IMR-90 (cell line): Measurements from ENCODE around the gene SOS1. TPM values are rescaled to one million over a fixed set of nuclear protein-coding genes. Genes with fewer than 3 reads are reported as not detected.

Experiments
- ATAC-seq: fragments of 200-7000 bp; cut with Tn5 transposase; 2 replicates; pipeline ENCODE4 v1.9.1; 2020; ENCODE audit warnings: low read depth, mild to moderate bottlenecking, moderate library complexity
- BruUV-seq: library from RNA; stranded (reverse); fragments of 400-500 nt; replicated peaks from 2 replicates; lab custom pipeline; 2021; lab: Mats Ljungman, UMichigan
- CTCF ChIA-PET: fragments of 300-600 bp; formaldehyde crosslinking; extraction: SDS; loops from one replicate; lab custom pipeline; 2021; ENCODE audit warnings: antibody characterized with exemption; lab: Yijun Ruan, JAX
- POLR2A ChIA-PET: fragments of 300-600 bp; sonication (Branson Sonifier 250); formaldehyde crosslinking; loops from one replicate; lab custom pipeline; 2022; ENCODE audit warnings: antibody characterized with exemption; ENCODE audit not compliant: unreplicated experiment; lab: Charles Lee
- DNase-seq: peaks from one replicate; pipeline ENCODE4 v3.0.0; 2013
- H2AFZ ChIP-seq: replicated peaks from 2 replicates; pipeline ENCODE3; 2013; ENCODE audit warnings: low read length, mild to moderate bottlenecking; ENCODE audit not compliant: poor library complexity
- H2AK5ac ChIP-seq: 2 replicates; pipeline ENCODE4 v1.6.1; 2013; ENCODE audit warnings: low read depth, low read length, inconsistent platforms
- H2AK9ac ChIP-seq: replicated peaks from 2 replicates; pipeline ENCODE3; 2013; ENCODE audit warnings: mild to moderate bottlenecking, low read depth, low read length, moderate library complexity; ENCODE audit not compliant: poor library complexity
- H2BK120ac ChIP-seq: 2 replicates; pipeline ENCODE4 v1.6.1; 2013; ENCODE audit warnings: low read depth, low read length, inconsistent platforms
- H2BK15ac ChIP-seq: 3 replicates; pipeline ENCODE4 v1.6.1; 2013; ENCODE audit warnings: low read depth, low read length, inconsistent platforms
- H2BK20ac ChIP-seq: 2 replicates; pipeline ENCODE4 v1.6.1; 2013; ENCODE audit warnings: low read depth, mild to moderate bottlenecking, inconsistent platforms, low read length, moderate library complexity
- H2BK5ac ChIP-seq: 2 replicates; pipeline ENCODE4 v1.6.1; 2013; ENCODE audit warnings: mild to moderate bottlenecking, low read depth, low read length, inconsistent platforms; ENCODE audit not compliant: poor library complexity, severe bottlenecking
- H3K14ac ChIP-seq: replicated peaks from 2 replicates; pipeline ENCODE4 v1.6.1; 2013; ENCODE audit warnings: low read depth, low read length, inconsistent platforms
- H3K18ac ChIP-seq: 2 replicates; pipeline ENCODE4 v1.6.1; 2013; ENCODE audit warnings: low read depth, low read length, control low read depth
- H3K23ac ChIP-seq: 2 replicates; pipeline ENCODE4 v1.6.1; 2013; ENCODE audit warnings: low read depth, low read length, inconsistent platforms
- H3K27ac ChIP-seq: 2 replicates; pipeline ENCODE4 v1.5.1; 2013; ENCODE audit warnings: mild to moderate bottlenecking, control low read depth, low read length; ENCODE audit not compliant: insufficient read depth
- H3K27me3 ChIP-seq: 2 replicates; pipeline ENCODE4 v1.6.1; 2013; ENCODE audit warnings: low read length; ENCODE audit not compliant: control insufficient read depth, insufficient read depth
- H3K36me3 ChIP-seq: 2 replicates; pipeline ENCODE4 v1.6.1; 2013; ENCODE audit warnings: low read length, mixed read lengths; ENCODE audit not compliant: control insufficient read depth, insufficient read depth
- H3K4ac ChIP-seq: 2 replicates; pipeline ENCODE4 v1.6.1; 2013; ENCODE audit warnings: low read depth, low read length, inconsistent platforms
- H3K4me1 ChIP-seq: 2 replicates; pipeline ENCODE4 v1.6.1; 2013; ENCODE audit warnings: low read length, mixed read lengths; ENCODE audit not compliant: control insufficient read depth, insufficient read depth
- H3K4me2 ChIP-seq: 2 replicates; pipeline ENCODE4 v1.6.1; 2013; ENCODE audit warnings: low read depth, mild to moderate bottlenecking, control low read depth, low read length, moderate library complexity
- H3K4me3 ChIP-seq: 2 replicates; pipeline ENCODE4 v1.5.1; 2013; ENCODE audit warnings: low read depth, mild to moderate bottlenecking, control low read depth, low read length, moderate library complexity; ENCODE audit not compliant: insufficient read depth
- H3K56ac ChIP-seq: 2 replicates; pipeline ENCODE4 v1.6.1; 2013; ENCODE audit warnings: low read length, inconsistent platforms; ENCODE audit not compliant: insufficient read depth; ENCODE audit errors: extremely low read depth
- H3K79me1 ChIP-seq, 2 experiments: 2 replicates each; pipeline ENCODE4 v1.6.1; 2013; ENCODE audit warnings: low read length in 2 of 2, inconsistent platforms in 1 of 2, low read depth in 1 of 2
- H3K9ac ChIP-seq: 2 replicates; pipeline ENCODE4 v1.6.1; 2013; ENCODE audit warnings: low read depth, low read length, control low read depth
- H3K9me1 ChIP-seq: 2 replicates; pipeline ENCODE4 v1.6.1; 2013; ENCODE audit warnings: low read length, inconsistent platforms; ENCODE audit not compliant: insufficient read depth
- H3K9me3 ChIP-seq: 2 replicates; pipeline ENCODE4 v1.6.1; 2013; ENCODE audit warnings: low read length; ENCODE audit not compliant: control insufficient read depth, insufficient read depth
- H4K20me1 ChIP-seq: 2 replicates; pipeline ENCODE4 v1.6.1; 2013; ENCODE audit warnings: low read length, inconsistent platforms; ENCODE audit not compliant: insufficient read depth
- H4K5ac ChIP-seq: 2 replicates; pipeline ENCODE4 v1.6.1; 2013; ENCODE audit warnings: mild to moderate bottlenecking, low read depth, low read length, control low read depth
- H4K8ac ChIP-seq, 2 experiments: 2 replicates each; pipeline ENCODE4 v1.6.1; 2013; ENCODE audit warnings: low read depth in 2 of 2, low read length in 2 of 2, control low read depth in 1 of 2, inconsistent platforms in 1 of 2
- H4K91ac ChIP-seq: 2 replicates; pipeline ENCODE4 v1.6.1; 2013; ENCODE audit warnings: low read depth, low read length, inconsistent platforms; ENCODE audit not compliant: insufficient read depth
- BHLHE40 ChIP-seq: fragments of 150-350 bp; IDR thresholded peaks from 2 replicates; pipeline ENCODE4 v1.6.1; 2016; ENCODE audit warnings: mild to moderate bottlenecking, low read depth, low read length
- CEBPB ChIP-seq: IDR thresholded peaks from 2 replicates; pipeline ENCODE4 v1.6.1; 2012; ENCODE audit warnings: low read depth, low read length, improper control_type of control experiment
- CHD1 ChIP-seq: IDR thresholded peaks from 2 replicates; pipeline ENCODE4 v1.6.1; 2012; ENCODE audit warnings: low read depth, low read length, improper control_type of control experiment
- CTCF ChIP-seq: conservative IDR thresholded peaks from 2 replicates; pipeline ENCODE4 v1.5.1; 2012; ENCODE audit warnings: mild to moderate bottlenecking, low read depth, low read length, improper control_type of control experiment
- ELK1 ChIP-seq: fragments of 150-350 bp; IDR thresholded peaks from 2 replicates; pipeline ENCODE4 v1.6.1; 2016; ENCODE audit warnings: low read depth, mild to moderate bottlenecking, low read length, moderate library complexity, borderline replicate concordance
- FOS ChIP-seq: fragments of 150-350 bp; IDR thresholded peaks from 2 replicates; pipeline ENCODE4 v1.6.1; 2016; ENCODE audit warnings: low read depth, low read length
- MAFK ChIP-seq: IDR thresholded peaks from 2 replicates; pipeline ENCODE4 v1.6.1; 2012; ENCODE audit warnings: low read depth, low read length, improper control_type of control experiment
- MAZ ChIP-seq: IDR thresholded peaks from 2 replicates; pipeline ENCODE4 v1.6.1; 2012; ENCODE audit warnings: low read depth, mild to moderate bottlenecking, low read length, improper control_type of control experiment, moderate library complexity, borderline replicate concordance
- MXI1 ChIP-seq: IDR thresholded peaks from 2 replicates; pipeline ENCODE4 v1.6.1; 2012; ENCODE audit warnings: low read depth, mild to moderate bottlenecking, low read length, moderate library complexity, borderline replicate concordance
- NFE2L2 ChIP-seq: fragments of 150-350 bp; IDR thresholded peaks from 2 replicates; pipeline ENCODE4 v1.6.1; 2016; ENCODE audit warnings: low read depth, mild to moderate bottlenecking, low read length
- POLR2A ChIP-seq: IDR thresholded peaks from 2 replicates; pipeline ENCODE4 v1.6.1; 2012; ENCODE audit warnings: mild to moderate bottlenecking, low read depth, low read length
- RAD21 ChIP-seq: IDR thresholded peaks from 2 replicates; pipeline ENCODE4 v1.6.1; 2012; ENCODE audit warnings: low read length, improper control_type of control experiment
- RCOR1 ChIP-seq: IDR thresholded peaks from 2 replicates; pipeline ENCODE4 v1.6.1; 2012; ENCODE audit warnings: mild to moderate bottlenecking, low read length, improper control_type of control experiment; ENCODE audit not compliant: insufficient replicate concordance
- RFX5 ChIP-seq: IDR thresholded peaks from 2 replicates; pipeline ENCODE4 v1.8.0; 2012; ENCODE audit warnings: low read depth, mild to moderate bottlenecking, low read length, moderate library complexity
- SMC3 ChIP-seq: fragments of 150-350 bp; IDR thresholded peaks from 2 replicates; pipeline ENCODE4 v1.6.1; 2016; ENCODE audit warnings: low read depth, mild to moderate bottlenecking, antibody characterized with exemption, low read length, moderate library complexity
- WGBS, 2 experiments: methylation state at CpG; one replicate each; pipeline versions ENCODE4 v1.1.5 to v1.1.7; 2013; ENCODE audit warnings: missing lambda C conversion rate in 2 of 2; ENCODE audit not compliant: insufficient read length in 1 of 2; ENCODE audit errors: extremely low coverage in 2 of 2; 5-methylcytosine and 5-hydroxymethylcytosine counted together
- dilution Hi-C: fragments of 300-500 bp; cut with HindIII; formaldehyde crosslinking; loops from one replicate; pipeline ENCODE4 v1.14.3; 2018; ENCODE audit warnings: low sequenced_read_pairs; ENCODE audit not compliant: unreplicated experiment
- in situ Hi-C: fragments of 300-500 bp; cut with MboI; formaldehyde crosslinking; loops from 3 replicates; pipeline ENCODE4 v1.14.3; 2019; ENCODE audit warnings: low sequenced_read_pairs, inconsistent platforms, mixed read lengths
- intact Hi-C: fragments of 100-400 bp; cut with micrococcal nuclease; formaldehyde crosslinking; loops from 2 replicates; pipeline ENCODE4 v1.10.0; 2022
- polyA plus RNA-seq, 3 experiments: library from polyadenylated mRNA; depleted of rRNA; stranded (reverse); fragments of >200 nt; gene quantifications; 2 replicates each; pipeline ENCODE4 v1.2.3, GENCODE V29; 2012; ENCODE audit warnings: low replicate concordance in 1 of 3
- total RNA-seq: library from RNA; depleted of rRNA; stranded (reverse); fragments of >200 nt; gene quantifications from 2 replicates; pipeline ENCODE4 v1.2.3, GENCODE V29; 2012
- TF ChIP-seq, protein P1 (sequence below): fragments of 150-350 bp; IDR thresholded peaks from 2 replicates; pipeline ENCODE4 v1.6.1; 2017; ENCODE audit warnings: mild to moderate bottlenecking, antibody characterized with exemption, low read length, low read depth

The SOS1 gene
- total and polyA plus RNA-seq, 2 of the 4 experiments (the other 2 are of a cell fraction), result 8.2 to 11.2 TPM

DNA sequence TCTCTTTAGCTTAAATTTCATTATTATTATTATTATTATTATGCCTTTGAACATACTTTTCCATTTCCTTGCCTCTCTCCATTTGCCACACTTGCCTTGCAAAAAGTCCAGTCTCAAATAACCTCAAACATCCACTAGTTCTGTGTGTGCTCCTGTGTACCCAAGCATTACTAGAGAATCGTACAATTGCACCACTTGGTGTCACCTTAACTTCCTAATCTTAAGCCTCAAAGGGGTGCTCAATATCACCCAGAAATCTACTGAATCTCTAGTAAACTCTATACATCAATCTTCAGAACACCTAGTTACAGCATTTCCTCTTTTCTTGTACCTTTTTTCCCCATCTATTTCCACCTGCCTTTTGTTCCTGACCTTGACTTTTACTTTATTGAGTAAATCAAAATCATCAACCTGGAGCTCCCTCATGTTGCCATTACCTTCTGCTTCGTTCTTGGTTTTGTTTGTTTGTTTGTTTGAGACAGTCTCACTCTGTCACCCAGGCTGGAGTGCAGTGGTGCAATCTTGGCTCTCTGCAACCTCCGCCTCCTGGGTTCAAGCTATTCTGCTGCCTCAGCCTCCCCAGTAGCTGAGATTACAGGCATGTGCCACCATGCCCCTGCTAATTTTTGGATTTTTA lies 12.5 kb upstream of the SOS1 start:
- H3K9ac ChIP-seq, result no peak overlapping the region
- no peak overlapping the region for H3K14ac ChIP-seq
- H4K5ac ChIP-seq, result no peak overlapping the region
- H3K23ac ChIP-seq, result no peak overlapping the region
- WGBS, 2 experiments, result 95% methylated on average over 2 of the region's 3 CpGs; no CpG with 5 or more reads in 1 of the 2 experiments
- H2BK5ac ChIP-seq, result no peak overlapping the region
- BruUV-seq, result no TSS peak
- no peak overlapping the region for H2BK120ac ChIP-seq
- no peak overlapping the region for H2BK20ac ChIP-seq
- H3K4me1 ChIP-seq, result no peaks in the 10 kb centered on the region
- DNase-seq (no peak), ATAC-seq (no peak)
- H4K20me1 ChIP-seq, result no peaks in the 10 kb centered on the region
- no peak overlapping the region for H3K18ac ChIP-seq
- no peaks in the 10 kb centered on the region for H3K27me3 ChIP-seq
- no peaks in the 10 kb centered on the region for H3K9me1 ChIP-seq
- intact Hi-C loops (no loop called here), dilution Hi-C loops (no loop called here), in situ Hi-C loops (no loop called here)
- H4K91ac ChIP-seq, result no peak overlapping the region
- no peak overlapping the region for H3K4me2 ChIP-seq
- no peaks in the 10 kb centered on the region for H3K9me3 ChIP-seq
- TF ChIP-seq ELK1 (no peak), BHLHE40 (no peak), MAZ (no peak), SMC3 (no peak), MAFK (no peak), NFE2L2 (no peak), RCOR1 (no peak), POLR2A (no peak), FOS (no peak), RAD21 (no peak), CEBPB (no peak), MXI1 (no peak), CTCF (no peak), CHD1 (no peak), RFX5 (no peak)
- TF ChIP-seq, protein P1, sequence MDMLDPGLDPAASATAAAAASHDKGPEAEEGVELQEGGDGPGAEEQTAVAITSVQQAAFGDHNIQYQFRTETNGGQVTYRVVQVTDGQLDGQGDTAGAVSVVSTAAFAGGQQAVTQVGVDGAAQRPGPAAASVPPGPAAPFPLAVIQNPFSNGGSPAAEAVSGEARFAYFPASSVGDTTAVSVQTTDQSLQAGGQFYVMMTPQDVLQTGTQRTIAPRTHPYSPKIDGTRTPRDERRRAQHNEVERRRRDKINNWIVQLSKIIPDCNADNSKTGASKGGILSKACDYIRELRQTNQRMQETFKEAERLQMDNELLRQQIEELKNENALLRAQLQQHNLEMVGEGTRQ, result no peak
- no peak overlapping the region for H3K27ac ChIP-seq
- no peak overlapping the region for H2AFZ ChIP-seq
- H3K36me3 ChIP-seq, result no peaks in the 10 kb centered on the region
- no peaks in the 10 kb centered on the region for H3K79me1 ChIP-seq
- H3K4ac ChIP-seq, result no peak overlapping the region
- H2AK5ac ChIP-seq, result no peak overlapping the region
- no peak overlapping the region for H3K4me3 ChIP-seq
- ChIA-PET POLR2A (no interaction called here), CTCF (no interaction called here)
- H3K56ac ChIP-seq, result no peak overlapping the region
- H2AK9ac ChIP-seq, result no peak overlapping the region
- no peak overlapping the region for H2BK15ac ChIP-seq
- no peak overlapping the region for H4K8ac ChIP-seq
